H1 (cell line): ENCODE measurements around the gene PPP6R1. TPM values are rescaled to one million over a fixed set of nuclear protein-coding genes. Genes with fewer than 3 reads are reported as not detected.

Experiments used
- CHD1 ChIP-seq: IDR thresholded peaks from 2 replicates; pipeline ENCODE4 v1.6.1; 2012; ENCODE audit warnings: low read depth, low read length, improper control_type of control experiment
- CHD7 ChIP-seq: fragments of 300-600 bp; sonication (generic); IDR thresholded peaks from 2 replicates; pipeline ENCODE4 v1.7.1; 2012; ENCODE audit warnings: low read length, moderate library complexity, mild to moderate bottlenecking, inconsistent platforms; ENCODE audit not compliant: insufficient replicate concordance
- CREB1 ChIP-seq: IDR thresholded peaks from 2 replicates; pipeline ENCODE4 v1.6.1; 2012; ENCODE audit warnings: inconsistent platforms
- GABPA ChIP-seq: IDR thresholded peaks from 2 replicates; pipeline ENCODE4 v1.6.1; 2011; ENCODE audit warnings: mild to moderate bottlenecking, low read length, moderate library complexity, borderline replicate concordance; ENCODE audit not compliant: insufficient read depth
- JUN ChIP-seq: IDR thresholded peaks from 2 replicates; pipeline ENCODE4 v1.6.1; 2011; ENCODE audit warnings: low read depth, mild to moderate bottlenecking, improper control_type of control experiment, low read length
- KDM1A ChIP-seq: fragments of 200-600, 300-600 bp; sonication (generic); IDR thresholded peaks from 2 replicates; pipeline ENCODE4 v1.7.1; 2016; ENCODE audit warnings: mild to moderate bottlenecking, low read length, borderline replicate concordance
- MAFK ChIP-seq: IDR thresholded peaks from 2 replicates; pipeline ENCODE4 v1.6.1; 2012; ENCODE audit warnings: low read depth, mild to moderate bottlenecking, improper control_type of control experiment, low read length
- NANOG ChIP-seq: IDR thresholded peaks from 2 replicates; pipeline ENCODE4 v1.6.1; 2011; ENCODE audit warnings: low read length, low read depth, mild to moderate bottlenecking, inconsistent platforms; ENCODE audit not compliant: insufficient read depth, poor library complexity, severe bottlenecking
- PHF8 ChIP-seq: fragments of 200-600 bp; sonication (generic); conservative IDR thresholded peaks from 2 replicates; pipeline ENCODE4 v1.7.1; 2012; ENCODE audit warnings: low read depth, mild to moderate bottlenecking, inconsistent platforms, low read length, moderate library complexity
- RBBP5 ChIP-seq: IDR thresholded peaks from 2 replicates; pipeline ENCODE4 v1.7.1; 2012; ENCODE audit warnings: low read depth, mild to moderate bottlenecking, inconsistent platforms, low read length, moderate library complexity, borderline replicate concordance
- SP1 ChIP-seq: IDR thresholded peaks from 2 replicates; pipeline ENCODE4 v1.6.1; 2011; ENCODE audit warnings: low read depth, low read length
- polyA plus RNA-seq, 7 experiments: library from polyadenylated mRNA; depleted of rRNA in 3 of 7; stranded (reverse) in 5 of 7; unstranded in 2 of 7; fragments of >200 nt in 5 of 7; fragments of 200-250 nt in 2 of 7; gene quantifications; 1 replicate in 5 of 7; 2 replicates in 1 of 7; 4 replicates in 1 of 7; pipeline versions ENCODE4 v1.2.1 to v1.2.3, GENCODE V29; 2011 to 2013; ENCODE audit warnings: missing spikeins in 2 of 7, mixed read lengths in 2 of 7
- total RNA-seq: library from RNA; stranded (reverse); fragmentation: NEBNext Ultra II Directional; extraction: Animal tissue kit (Norgen Biotek cat#: 25700); gene quantifications from 2 replicates; pipeline ENCODE4 v1.2.1, GENCODE V29; 2021
- TF ChIP-seq, protein P1 (sequence below): IDR thresholded peaks from 2 replicates; pipeline ENCODE4 v1.6.1; 2011; ENCODE audit warnings: low read depth, mild to moderate bottlenecking, low read length; ENCODE audit not compliant: insufficient read depth

The PPP6R1 gene
- total and polyA plus RNA-seq, 2 of the 8 experiments (the other 6 are each of a cell fraction or from before 2014, with no cell fraction given) = 36.4 to 74.4 TPM

DNA sequence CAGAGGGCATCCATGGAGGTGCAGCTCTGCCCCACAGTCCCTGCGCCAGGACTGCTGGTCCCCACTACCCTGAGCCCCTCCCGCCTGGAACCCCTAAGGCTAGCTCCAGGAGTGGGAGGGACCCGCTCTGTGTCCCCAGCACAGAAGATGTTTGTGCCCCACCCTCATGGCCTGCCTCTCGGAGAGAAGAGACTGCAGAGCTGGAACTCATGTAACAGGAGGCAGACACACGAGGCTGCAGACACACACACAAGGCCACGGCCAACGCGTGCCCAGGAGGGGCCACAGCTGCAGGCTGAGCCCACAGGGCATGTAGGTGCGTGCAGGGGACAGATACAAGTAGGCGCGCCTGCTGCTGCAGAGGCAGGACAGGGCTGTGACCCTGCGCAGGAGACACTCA lies 19.8 kb downstream of the PPP6R1 start (continued):
- no peak for TF ChIP-seq CHD7
- no peak for TF ChIP-seq KDM1A
- TF ChIP-seq, protein P1, sequence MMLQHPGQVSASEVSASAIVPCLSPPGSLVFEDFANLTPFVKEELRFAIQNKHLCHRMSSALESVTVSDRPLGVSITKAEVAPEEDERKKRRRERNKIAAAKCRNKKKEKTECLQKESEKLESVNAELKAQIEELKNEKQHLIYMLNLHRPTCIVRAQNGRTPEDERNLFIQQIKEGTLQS = no peak
- TF ChIP-seq CHD1 = no peak
- TF ChIP-seq JUN = no peak
- no peak for TF ChIP-seq NANOG
- no peak for TF ChIP-seq MAFK
- TF ChIP-seq SP1 = no peak
- TF ChIP-seq PHF8 = no peak
- TF ChIP-seq GABPA = no peak
- no peak for TF ChIP-seq CREB1
- no peak for TF ChIP-seq RBBP5
